K562 (cell line): ENCODE measurements around the gene FKBP2. TPM values are rescaled to one million over a fixed set of nuclear protein-coding genes. Genes with fewer than 3 reads are reported as not detected.

Experiments
- ARID1B ChIP-seq: fragments of 450-650 bp; IDR thresholded peaks from 2 replicates; pipeline ENCODE4 v1.6.1; 2016; ENCODE audit warnings: antibody characterized with exemption, mild to moderate bottlenecking, inconsistent platforms
- CBX1 ChIP-seq: sonication (generic); IDR thresholded peaks from 2 replicates; pipeline ENCODE4 v1.6.1; 2016; ENCODE audit warnings: antibody characterized with exemption, low read depth, mild to moderate bottlenecking
- KLF16 ChIP-seq: IDR thresholded peaks from 2 replicates; pipeline ENCODE4 v1.6.1; 2016; ENCODE audit warnings: antibody characterized with exemption
- MAFG ChIP-seq: fragments of 450-650 bp; conservative IDR thresholded peaks from 2 replicates; pipeline ENCODE4 v1.6.1; 2016; ENCODE audit warnings: missing genetic modification characterization, missing compliant biosample characterization
- MTA2 ChIP-seq: fragments of 450-650 bp; IDR thresholded peaks from 2 replicates; pipeline ENCODE4 v1.6.1; 2016; ENCODE audit warnings: low read depth
- MYBL2 ChIP-seq, 2 experiments: fragments of 450-650 bp in 1 of 2; sonication (generic) in 1 of 2; formaldehyde crosslinking in 1 of 2; IDR thresholded peaks; 2 replicates each; pipeline versions ENCODE4 v1.6.1 to v1.8.1; 2017 to 2022; ENCODE audit warnings: borderline replicate concordance in 1 of 2, inconsistent platforms in 1 of 2, low read depth in 1 of 2, mild to moderate bottlenecking in 1 of 2, missing genetic modification reagents in 1 of 2, moderate library complexity in 1 of 2
- RAD21 ChIP-seq, 2 experiments: fragments of 250-450 bp in 1 of 2; fragments of 450-650 bp in 1 of 2; sonication (Bioruptor Pico) in 1 of 2; formaldehyde crosslinking in 1 of 2; IDR thresholded peaks in 1 of 2; conservative IDR thresholded peaks in 1 of 2; 2 replicates each; pipeline versions ENCODE4 v1.4.0 to v1.8.0; 2020 to 2022; ENCODE audit warnings: mild to moderate bottlenecking in 2 of 2, moderate library complexity in 1 of 2
- RERE ChIP-seq: sonication (generic); formaldehyde crosslinking; IDR thresholded peaks from 2 replicates; pipeline ENCODE4 v1.8.0; 2023; ENCODE audit warnings: missing genetic modification reagents, mild to moderate bottlenecking, borderline replicate concordance
- STAT5A ChIP-seq: IDR thresholded peaks from 2 replicates; pipeline ENCODE4 v1.6.1; 2012; ENCODE audit warnings: low read length, inconsistent platforms, borderline replicate concordance
- UBTF ChIP-seq, 2 experiments: IDR thresholded peaks; 2 replicates each; pipeline ENCODE4 v1.6.1; 2012; ENCODE audit warnings: improper control_type of control experiment in 2 of 2, low read depth in 2 of 2, low read length in 2 of 2, borderline replicate concordance in 1 of 2
- YBX1 ChIP-seq: fragments of 450-650 bp; IDR thresholded peaks from 2 replicates; pipeline ENCODE4 v1.7.1; 2016; ENCODE audit warnings: mild to moderate bottlenecking
- ZKSCAN3 ChIP-seq: fragments of 250-450 bp; sonication (Bioruptor Pico); IDR thresholded peaks from 2 replicates; pipeline ENCODE4 v1.4.0; 2020
- ZNF212 ChIP-seq: fragments of 450-650 bp; formaldehyde crosslinking; IDR thresholded peaks from 2 replicates; pipeline ENCODE4 v1.4.0; 2020; ENCODE audit warnings: mild to moderate bottlenecking
- ZNF668 ChIP-seq: fragments of 250-450 bp; sonication (Bioruptor Pico); IDR thresholded peaks from 2 replicates; pipeline ENCODE4 v1.8.0; 2022; ENCODE audit warnings: mild to moderate bottlenecking, inconsistent platforms
- polyA plus RNA-seq, 8 experiments: library from polyadenylated mRNA; depleted of rRNA in 4 of 8; stranded (reverse) in 5 of 8; unstranded in 3 of 8; fragments of >200 nt; fragmentation: Nextera tagmentation in 2 of 8; fragmentation: Illumina TruSeq in 1 of 8; extraction: Ambion mirVana in 2 of 8; extraction: Trizol in 1 of 8; gene quantifications; 2 replicates each; pipeline versions ENCODE4 v1.2.1 to v1.2.3, GENCODE V29; 2011 to 2014; ENCODE audit warnings: inconsistent platforms in 1 of 8, missing spikeins in 1 of 8
- total RNA-seq, 7 experiments: library from RNA; depleted of rRNA in 6 of 7; stranded (reverse); fragments of >200 nt in 6 of 7; fragmentation: Illumina TruSeq in 2 of 7; extraction: Trizol in 2 of 7; gene quantifications; 2 replicates each; pipeline versions ENCODE4 v1.2.1 to v1.2.3, GENCODE V29; 2011 to 2021; ENCODE audit warnings: low replicate concordance in 1 of 7
- TF ChIP-seq, protein P1 (sequence below): fragments of 250-450 bp; sonication (Bioruptor Pico); IDR thresholded peaks from 2 replicates; pipeline ENCODE4 v1.4.0; 2020; ENCODE audit warnings: mild to moderate bottlenecking
- TF ChIP-seq, protein P2 (sequence below): fragments of 250-450 bp; sonication (Bioruptor Pico); IDR thresholded peaks from 2 replicates; pipeline ENCODE4 v1.8.0; 2021; ENCODE audit warnings: mild to moderate bottlenecking, moderate library complexity

FKBP2 gene
- total and polyA plus RNA-seq, 9 of the 15 experiments (the other 6 are each of a cell fraction or from before 2014, with no cell fraction given): 3.5 to 151 (median 58.1) TPM

DNA sequence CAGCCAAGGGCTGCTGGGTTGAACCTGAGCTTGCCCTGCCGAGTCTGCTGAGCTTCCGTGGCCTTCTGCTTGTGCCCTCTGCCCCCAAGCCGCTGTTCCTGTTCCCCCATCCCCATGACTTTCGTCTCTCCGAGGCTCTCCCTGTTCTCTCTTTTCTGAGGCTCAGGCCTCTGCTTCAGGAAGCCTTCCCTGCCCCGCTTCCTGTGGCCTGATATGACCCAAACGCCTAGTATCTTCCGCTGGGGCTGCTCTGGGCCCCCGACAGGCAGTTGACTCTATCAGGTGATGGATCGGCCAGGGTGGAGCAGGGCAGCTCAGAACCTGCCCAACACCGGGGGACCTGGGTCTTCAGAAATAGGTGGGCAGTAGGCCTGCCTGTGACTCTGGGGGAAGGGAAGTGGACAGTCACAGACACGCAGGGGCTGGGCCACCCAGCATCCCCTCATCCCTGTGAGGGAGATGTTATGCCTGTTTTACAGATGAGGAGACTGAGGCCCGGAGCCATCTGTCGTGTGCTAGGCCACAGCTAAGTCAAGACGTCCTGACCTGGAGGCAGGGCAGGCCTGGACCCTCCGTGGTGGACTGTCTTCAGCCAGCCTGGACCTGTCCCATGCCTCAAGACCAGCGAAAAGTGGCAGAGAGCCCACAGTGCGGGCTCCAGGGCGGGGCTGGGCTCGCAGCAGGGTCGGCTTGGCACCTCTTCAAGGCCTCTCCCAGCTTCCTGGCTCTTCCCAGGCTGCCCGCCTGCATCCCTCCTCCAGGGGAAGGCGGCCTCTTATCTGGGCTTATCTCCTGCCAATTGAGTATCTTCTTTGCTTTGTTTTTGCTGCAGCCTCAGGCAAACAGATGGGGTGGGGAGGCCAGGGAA lies 27.4 kb downstream of the FKBP2 start (continued):
- TF ChIP-seq RERE (CRISPR knock-in tag) (no peak), YBX1 (no peak), ZKSCAN3 (CRISPR knock-in tag) (no peak), ZNF668 (CRISPR knock-in tag) (no peak), MAFG (no peak), RAD21 (CRISPR knock-in tag; conservative IDR thresholded peaks at IDR 0.05 in 1 of 2, IDR thresholded peaks at IDR 0.05 in 1 of 2) (0 out of 4 replicates have a peak, but pooled peaks of 1 of the 2 experiments have one; percentile 2), ARID1B (no peak), CBX1 (no peak), STAT5A (no peak), MYBL2 (IDR thresholded peaks at IDR 0.05; ENCODE audit: low read depth) (no peak), MYBL2 (CRISPR knock-in tag; IDR thresholded peaks at IDR 0.05; ENCODE audit: borderline replicate concordance) (no peak), KLF16 (no peak), ZNF212 (no peak), MTA2 (no peak), UBTF (IDR thresholded peaks at IDR 0.05; ENCODE audit: borderline replicate concordance in 1 of 2, low read depth in 2 of 2, low read length in 2 of 2) (peak; percentile 37 to 49; a peak in 1 of 4 replicates)
- TF ChIP-seq, protein P1, sequence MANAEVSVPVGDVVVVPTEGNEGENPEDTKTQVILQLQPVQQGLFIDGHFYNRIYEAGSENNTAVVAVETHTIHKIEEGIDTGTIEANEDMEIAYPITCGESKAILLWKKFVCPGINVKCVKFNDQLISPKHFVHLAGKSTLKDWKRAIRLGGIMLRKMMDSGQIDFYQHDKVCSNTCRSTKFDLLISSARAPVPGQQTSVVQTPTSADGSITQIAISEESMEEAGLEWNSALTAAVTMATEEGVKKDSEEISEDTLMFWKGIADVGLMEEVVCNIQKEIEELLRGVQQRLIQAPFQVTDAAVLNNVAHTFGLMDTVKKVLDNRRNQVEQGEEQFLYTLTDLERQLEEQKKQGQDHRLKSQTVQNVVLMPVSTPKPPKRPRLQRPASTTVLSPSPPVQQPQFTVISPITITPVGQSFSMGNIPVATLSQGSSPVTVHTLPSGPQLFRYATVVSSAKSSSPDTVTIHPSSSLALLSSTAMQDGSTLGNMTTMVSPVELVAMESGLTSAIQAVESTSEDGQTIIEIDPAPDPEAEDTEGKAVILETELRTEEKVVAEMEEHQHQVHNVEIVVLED (CRISPR knock-in tag): no peak
- TF ChIP-seq, protein P2, sequence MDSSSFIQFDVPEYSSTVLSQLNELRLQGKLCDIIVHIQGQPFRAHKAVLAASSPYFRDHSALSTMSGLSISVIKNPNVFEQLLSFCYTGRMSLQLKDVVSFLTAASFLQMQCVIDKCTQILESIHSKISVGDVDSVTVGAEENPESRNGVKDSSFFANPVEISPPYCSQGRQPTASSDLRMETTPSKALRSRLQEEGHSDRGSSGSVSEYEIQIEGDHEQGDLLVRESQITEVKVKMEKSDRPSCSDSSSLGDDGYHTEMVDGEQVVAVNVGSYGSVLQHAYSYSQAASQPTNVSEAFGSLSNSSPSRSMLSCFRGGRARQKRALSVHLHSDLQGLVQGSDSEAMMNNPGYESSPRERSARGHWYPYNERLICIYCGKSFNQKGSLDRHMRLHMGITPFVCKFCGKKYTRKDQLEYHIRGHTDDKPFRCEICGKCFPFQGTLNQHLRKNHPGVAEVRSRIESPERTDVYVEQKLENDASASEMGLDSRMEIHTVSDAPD (CRISPR knock-in tag): no peak
